VCaP (cell line): ENCODE data around the gene ARPC2.

Experiments
- H3K27ac ChIP-seq: fragments of 450-650 bp; 2 replicates; pipeline ENCODE4 v1.5.1; 2017
- CTCF ChIP-seq: fragments of 450-650 bp; conservative IDR thresholded peaks from 2 replicates; pipeline ENCODE4 v1.5.1; 2017; ENCODE audit warnings: mild to moderate bottlenecking, moderate library complexity

Gene ARPC2

GRCh38 chr2:218217360-218218267 is 625 bp downstream of the ARPC2 start:
- H3K27ac ChIP-seq: peak overlapping the region; percentile 88
- TF ChIP-seq CTCF: no peak

GRCh38 chr2:218218268-218219185 is 1.5 kb downstream of the ARPC2 start:
- peak overlapping the region; percentile 88 for H3K27ac ChIP-seq
- no peak for TF ChIP-seq CTCF

GRCh38 chr2:218219934-218220333 is 2.9 kb downstream of the ARPC2 start:
- no peak overlapping the region for H3K27ac ChIP-seq
- no peak for TF ChIP-seq CTCF

- H3K27ac ChIP-seq: no peak overlapping the region
These were observed 4.0 kb downstream of the ARPC2 start for GRCh38 chr2:218221000-218221399.

DNA sequence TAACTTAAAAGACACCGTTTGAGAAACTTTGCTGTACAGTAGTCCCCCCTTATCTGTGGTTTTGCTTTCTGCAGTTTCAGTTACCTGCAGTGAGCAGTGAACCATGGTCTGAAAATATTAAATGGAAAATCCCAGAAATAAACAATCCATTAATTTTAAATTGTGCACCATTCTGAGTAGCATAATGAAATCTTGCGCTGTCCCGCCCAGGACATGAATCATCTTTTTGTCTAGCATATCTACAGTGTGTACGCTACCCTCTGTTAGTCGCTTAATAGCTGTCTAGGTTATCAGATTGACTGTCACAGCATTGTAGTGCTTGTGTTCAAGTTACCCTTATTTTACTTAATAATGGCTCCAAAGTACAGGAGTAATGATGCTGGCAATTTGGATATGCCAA is 6.1 kb downstream of the ARPC2 start:
- no peak overlapping the region for H3K27ac ChIP-seq
- TF ChIP-seq CTCF: no peak

More at GRCh38 chr2:218221000-218221399, 4.0 kb downstream of the ARPC2 start:
- TF ChIP-seq CTCF: no peak

- no peak overlapping the region for H3K27ac ChIP-seq
- no peak for TF ChIP-seq CTCF
These were observed 7.2 kb downstream of the ARPC2 start for GRCh38 chr2:218224186-218224585.

DNA sequence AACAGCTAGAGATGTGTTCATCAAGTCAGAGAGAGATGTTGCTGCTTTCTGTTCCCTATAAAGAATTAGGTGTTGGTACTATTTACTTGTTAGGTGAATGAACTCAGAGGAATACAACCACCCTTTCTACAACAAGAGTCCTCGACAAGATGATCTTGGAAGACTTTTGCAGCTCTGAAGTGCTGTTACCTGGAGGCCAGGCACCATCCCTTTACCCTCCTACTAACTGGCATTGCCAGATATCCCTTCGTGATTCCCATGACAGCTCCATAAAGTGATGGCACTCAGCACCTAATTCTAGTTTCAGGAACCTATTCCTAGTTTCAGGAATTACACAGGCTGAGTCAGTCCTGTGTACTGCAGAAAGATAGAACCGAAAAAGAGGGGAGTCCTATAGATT is 9.9 kb downstream of the ARPC2 start:
- no peak overlapping the region for H3K27ac ChIP-seq

More for the DNA sequence above, 9.9 kb downstream of the ARPC2 start:
- no peak for TF ChIP-seq CTCF
